ENCODE measurements around the gene CFDP1.

DNA sequence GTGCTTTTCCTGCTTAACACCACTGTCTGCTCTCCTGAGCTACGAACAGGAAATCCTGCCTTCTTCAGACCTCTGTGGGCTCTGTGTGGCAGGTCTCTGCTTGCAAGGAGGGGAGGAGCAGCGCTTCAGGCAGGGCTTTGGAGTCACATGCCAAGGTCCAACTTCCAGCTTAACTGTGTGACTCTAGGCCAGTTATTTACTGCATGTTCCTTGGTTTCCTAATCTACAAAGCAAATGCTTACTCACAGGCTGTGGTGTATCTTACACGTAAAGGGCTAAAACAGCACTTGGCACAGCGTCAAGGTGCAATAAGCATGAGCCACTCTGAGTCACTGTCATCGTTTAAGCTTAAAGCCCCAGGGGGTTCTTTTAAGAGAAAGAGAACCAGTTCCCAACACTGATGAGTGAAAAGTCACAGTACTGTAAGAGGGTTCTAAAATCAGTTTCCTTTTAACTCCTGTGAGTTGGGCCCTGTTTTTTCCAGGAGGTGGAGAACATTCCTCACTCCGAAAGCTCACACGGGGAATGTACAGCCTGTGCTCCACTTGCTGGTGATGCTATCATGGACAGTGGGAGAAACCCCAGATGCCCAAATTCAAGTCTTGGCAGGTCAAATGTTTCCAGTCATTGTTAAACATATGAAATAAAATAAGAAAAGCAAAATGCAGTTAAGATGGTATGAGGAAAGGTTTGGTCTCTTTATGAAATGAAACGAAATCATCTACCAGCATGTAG, 127.8 kb downstream of the CFDP1 start:
- TF ChIP-seq, protein P1, sequence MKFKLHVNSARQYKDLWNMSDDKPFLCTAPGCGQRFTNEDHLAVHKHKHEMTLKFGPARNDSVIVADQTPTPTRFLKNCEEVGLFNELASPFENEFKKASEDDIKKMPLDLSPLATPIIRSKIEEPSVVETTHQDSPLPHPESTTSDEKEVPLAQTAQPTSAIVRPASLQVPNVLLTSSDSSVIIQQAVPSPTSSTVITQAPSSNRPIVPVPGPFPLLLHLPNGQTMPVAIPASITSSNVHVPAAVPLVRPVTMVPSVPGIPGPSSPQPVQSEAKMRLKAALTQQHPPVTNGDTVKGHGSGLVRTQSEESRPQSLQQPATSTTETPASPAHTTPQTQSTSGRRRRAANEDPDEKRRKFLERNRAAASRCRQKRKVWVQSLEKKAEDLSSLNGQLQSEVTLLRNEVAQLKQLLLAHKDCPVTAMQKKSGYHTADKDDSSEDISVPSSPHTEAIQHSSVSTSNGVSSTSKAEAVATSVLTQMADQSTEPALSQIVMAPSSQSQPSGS (tag by site-specific recombination; IDR thresholded peaks at IDR 0.05; ENCODE audit: low read depth), result no peak
- TF ChIP-seq, protein P2, sequence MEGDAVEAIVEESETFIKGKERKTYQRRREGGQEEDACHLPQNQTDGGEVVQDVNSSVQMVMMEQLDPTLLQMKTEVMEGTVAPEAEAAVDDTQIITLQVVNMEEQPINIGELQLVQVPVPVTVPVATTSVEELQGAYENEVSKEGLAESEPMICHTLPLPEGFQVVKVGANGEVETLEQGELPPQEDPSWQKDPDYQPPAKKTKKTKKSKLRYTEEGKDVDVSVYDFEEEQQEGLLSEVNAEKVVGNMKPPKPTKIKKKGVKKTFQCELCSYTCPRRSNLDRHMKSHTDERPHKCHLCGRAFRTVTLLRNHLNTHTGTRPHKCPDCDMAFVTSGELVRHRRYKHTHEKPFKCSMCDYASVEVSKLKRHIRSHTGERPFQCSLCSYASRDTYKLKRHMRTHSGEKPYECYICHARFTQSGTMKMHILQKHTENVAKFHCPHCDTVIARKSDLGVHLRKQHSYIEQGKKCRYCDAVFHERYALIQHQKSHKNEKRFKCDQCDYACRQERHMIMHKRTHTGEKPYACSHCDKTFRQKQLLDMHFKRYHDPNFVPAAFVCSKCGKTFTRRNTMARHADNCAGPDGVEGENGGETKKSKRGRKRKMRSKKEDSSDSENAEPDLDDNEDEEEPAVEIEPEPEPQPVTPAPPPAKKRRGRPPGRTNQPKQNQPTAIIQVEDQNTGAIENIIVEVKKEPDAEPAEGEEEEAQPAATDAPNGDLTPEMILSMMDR (tag by site-specific recombination; IDR thresholded peaks at IDR 0.05), result no peak
- TF ChIP-seq ZNF626 (tag by site-specific recombination; IDR thresholded peaks at IDR 0.05), result peak; percentile 56; the same call in 1 of the 2 replicates
- TF ChIP-seq, protein P3, sequence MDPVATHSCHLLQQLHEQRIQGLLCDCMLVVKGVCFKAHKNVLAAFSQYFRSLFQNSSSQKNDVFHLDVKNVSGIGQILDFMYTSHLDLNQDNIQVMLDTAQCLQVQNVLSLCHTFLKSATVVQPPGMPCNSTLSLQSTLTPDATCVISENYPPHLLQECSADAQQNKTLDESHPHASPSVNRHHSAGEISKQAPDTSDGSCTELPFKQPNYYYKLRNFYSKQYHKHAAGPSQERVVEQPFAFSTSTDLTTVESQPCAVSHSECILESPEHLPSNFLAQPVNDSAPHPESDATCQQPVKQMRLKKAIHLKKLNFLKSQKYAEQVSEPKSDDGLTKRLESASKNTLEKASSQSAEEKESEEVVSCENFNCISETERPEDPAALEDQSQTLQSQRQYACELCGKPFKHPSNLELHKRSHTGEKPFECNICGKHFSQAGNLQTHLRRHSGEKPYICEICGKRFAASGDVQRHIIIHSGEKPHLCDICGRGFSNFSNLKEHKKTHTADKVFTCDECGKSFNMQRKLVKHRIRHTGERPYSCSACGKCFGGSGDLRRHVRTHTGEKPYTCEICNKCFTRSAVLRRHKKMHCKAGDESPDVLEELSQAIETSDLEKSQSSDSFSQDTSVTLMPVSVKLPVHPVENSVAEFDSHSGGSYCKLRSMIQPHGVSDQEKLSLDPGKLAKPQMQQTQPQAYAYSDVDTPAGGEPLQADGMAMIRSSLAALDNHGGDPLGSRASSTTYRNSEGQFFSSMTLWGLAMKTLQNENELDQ (tag by site-specific recombination; IDR thresholded peaks at IDR 0.05; ENCODE audit: low read depth), result no peak
- TF ChIP-seq, protein P4, sequence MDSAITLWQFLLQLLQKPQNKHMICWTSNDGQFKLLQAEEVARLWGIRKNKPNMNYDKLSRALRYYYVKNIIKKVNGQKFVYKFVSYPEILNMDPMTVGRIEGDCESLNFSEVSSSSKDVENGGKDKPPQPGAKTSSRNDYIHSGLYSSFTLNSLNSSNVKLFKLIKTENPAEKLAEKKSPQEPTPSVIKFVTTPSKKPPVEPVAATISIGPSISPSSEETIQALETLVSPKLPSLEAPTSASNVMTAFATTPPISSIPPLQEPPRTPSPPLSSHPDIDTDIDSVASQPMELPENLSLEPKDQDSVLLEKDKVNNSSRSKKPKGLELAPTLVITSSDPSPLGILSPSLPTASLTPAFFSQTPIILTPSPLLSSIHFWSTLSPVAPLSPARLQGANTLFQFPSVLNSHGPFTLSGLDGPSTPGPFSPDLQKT (IDR thresholded peaks at IDR 0.05; ENCODE audit: borderline replicate concordance, low read depth, low read length), result no peak
- no peak for TF ChIP-seq ZNF174 (tag by site-specific recombination; IDR thresholded peaks at IDR 0.05)
- no peak for TF ChIP-seq SETDB1 (IDR thresholded peaks at IDR 0.05; ENCODE audit: insufficient read length, low read length)
- peak; percentile 74 for TF ChIP-seq ZBTB21 (tag by site-specific recombination; IDR thresholded peaks at IDR 0.05)
- no peak for TF ChIP-seq ZNF155 (tag by site-specific recombination; IDR thresholded peaks at IDR 0.05)
- TF ChIP-seq KLF1 (tag by site-specific recombination; IDR thresholded peaks at IDR 0.05), result peak; percentile 61
- TF ChIP-seq ZNF747 (tag by site-specific recombination; IDR thresholded peaks at IDR 0.05), result no peak
- TF ChIP-seq ZNF48 (tag by site-specific recombination; IDR thresholded peaks at IDR 0.05), result no peak
- peak; percentile 45; the same call in 1 of the 2 replicates for TF ChIP-seq ZNF335 (tag by site-specific recombination; conservative IDR thresholded peaks at IDR 0.05)
- TF ChIP-seq GLIS2 (tag by site-specific recombination; IDR thresholded peaks at IDR 0.05), result no peak; the same call in 1 of the 2 replicates
